Measurements from ENCODE around the gene TMEM203.
"Not testable (repeated sequence)": the region's sequence is repeated elsewhere in the genome, so short reads cannot be mapped to it uniquely, and the experiment has no call there.

The TMEM203 gene

DNA sequence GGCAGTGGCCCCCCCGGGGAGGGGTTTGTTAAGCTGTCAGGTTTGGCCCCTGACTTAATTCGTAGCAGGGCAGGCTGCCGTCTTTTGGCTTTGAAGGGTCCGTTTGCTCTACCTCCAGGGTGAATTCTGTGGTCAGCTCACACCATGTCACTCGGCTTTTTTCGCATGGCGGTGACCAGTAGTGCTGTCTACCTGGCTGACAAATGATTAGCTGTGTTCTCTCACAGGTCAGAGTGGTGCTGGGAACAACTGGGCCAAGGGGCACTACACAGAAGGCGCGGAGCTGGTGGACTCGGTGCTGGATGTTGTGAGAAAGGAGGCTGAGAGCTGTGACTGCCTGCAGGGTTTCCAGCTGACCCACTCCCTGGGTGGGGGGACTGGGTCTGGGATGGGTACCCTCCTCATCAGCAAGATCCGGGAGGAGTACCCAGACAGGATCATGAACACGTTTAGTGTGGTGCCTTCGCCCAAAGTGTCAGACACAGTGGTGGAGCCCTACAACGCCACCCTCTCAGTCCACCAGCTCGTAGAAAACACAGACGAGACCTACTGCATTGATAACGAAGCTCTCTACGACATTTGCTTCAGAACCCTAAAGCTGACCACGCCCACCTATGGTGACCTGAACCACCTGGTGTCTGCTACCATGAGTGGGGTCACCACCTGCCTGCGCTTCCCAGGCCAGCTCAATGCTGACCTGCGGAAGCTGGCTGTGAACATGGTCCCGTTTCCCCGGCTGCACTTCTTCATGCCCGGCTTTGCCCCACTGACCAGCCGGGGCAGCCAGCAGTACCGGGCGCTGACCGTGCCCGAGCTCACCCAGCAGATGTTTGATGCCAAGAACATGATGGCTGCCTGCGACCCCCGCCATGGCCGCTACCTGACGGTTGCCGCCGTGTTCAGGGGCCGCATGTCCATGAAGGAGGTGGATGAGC lies 37.1 kb upstream of the TMEM203 start:
- in situ Hi-C loops (cut with MboI; ENCODE audit: low sequenced_read_pairs): no loop called here

DNA sequence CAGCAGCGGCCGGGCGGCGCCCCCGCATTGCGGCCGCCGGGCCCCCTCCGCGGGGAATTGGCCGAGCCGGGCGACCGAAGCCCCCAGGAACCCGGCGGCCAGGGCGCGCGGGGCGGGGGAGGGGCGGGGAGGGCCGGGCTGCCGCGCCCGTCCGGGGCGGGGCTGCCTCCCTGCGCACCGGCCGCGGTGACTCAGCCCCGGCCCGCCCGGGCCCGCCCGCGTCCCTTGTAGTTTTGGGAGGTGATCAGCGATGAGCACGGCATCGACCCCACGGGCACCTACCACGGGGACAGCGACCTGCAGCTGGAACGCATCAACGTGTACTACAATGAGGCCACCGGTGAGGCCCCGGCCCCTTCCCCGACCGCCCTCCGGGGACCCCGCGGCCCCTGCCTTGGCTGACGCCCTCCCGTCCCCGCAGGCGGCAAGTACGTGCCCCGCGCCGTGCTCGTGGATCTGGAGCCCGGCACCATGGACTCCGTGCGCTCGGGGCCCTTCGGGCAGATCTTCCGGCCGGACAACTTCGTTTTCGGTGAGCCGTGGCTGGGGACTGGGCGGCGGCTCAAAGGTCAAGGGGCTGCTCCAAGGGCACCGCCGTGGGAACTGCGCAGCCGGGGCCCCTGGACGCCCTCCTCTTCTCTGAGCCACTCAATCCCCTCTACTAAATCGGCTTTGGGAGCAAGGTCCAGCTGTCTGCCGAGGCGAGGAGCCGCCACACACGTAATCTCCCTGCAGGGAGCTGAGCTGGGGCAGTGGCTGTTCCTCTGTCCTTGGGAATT lies 36.2 kb upstream of the TMEM203 start:
- in situ Hi-C loops (cut with MboI; ENCODE audit: low sequenced_read_pairs): no loop called here

DNA sequence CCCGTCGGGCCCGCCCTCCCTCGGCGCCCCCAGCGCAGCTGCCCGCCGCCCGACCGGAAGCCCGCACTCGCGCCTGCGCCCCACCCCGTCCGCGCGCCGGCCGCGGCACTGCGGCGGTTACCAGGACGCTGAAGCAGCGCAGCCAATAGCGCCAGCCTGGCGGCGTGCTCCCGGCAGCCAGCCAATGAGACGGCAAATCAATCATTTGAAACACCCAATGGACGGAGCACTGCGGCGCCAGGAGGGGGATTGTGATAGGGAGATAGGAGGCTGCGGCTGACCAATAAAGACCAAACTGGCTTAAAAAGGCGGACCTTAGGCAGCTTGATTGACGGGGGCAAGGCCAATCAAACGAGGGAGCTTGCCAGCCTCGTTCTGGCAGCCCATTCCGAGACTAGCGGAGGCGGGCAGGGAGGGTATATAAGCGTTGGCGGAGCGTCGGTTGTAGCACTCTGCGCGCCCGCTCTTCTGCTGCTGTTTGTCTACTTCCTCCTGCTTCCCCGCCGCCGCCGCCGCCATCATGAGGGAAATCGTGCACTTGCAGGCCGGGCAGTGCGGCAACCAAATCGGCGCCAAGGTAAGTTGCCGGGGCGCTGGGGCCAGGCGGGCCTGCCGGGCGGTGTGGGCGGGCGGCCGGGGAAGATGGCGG lies 35.5 kb upstream of the TMEM203 start, which contains the start of gene TUBB4B:
Gene TUBB4B (plus strand): TSS at position 447 of the 649 bp plus-strand sequence. CDS start 74 bp downstream, at position 521.
- in situ Hi-C loops (cut with MboI; ENCODE audit: low sequenced_read_pairs): no loop called here

DNA sequence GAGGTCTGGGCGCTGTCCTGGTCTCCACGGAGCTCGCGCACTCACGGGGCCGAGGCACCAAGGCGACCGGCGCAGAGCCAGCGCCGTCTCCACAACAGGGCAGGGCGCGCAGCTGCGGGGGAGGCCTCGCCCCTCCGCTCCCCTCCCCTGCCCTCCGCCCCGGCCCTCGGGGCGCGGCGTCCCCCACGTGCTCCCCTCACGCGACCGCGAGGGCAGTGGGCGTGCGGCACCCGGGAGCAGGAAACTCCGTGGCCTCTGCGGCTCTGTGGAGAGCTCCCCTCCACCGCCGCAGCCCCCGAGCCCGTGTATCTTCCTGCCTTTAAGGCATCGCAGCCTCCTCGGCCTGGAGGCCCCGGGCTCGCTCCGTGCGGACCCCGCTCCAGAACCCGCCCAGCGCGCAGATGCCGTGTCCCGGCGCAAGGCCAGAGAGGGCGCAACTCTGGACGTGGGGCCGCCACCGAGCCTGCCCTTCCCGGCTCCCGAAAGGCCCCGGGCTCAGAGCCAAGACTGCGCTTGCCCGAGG lies 34.9 kb upstream of the TMEM203 start:
- in situ Hi-C loops (cut with MboI; ENCODE audit: low sequenced_read_pairs): no loop called here

DNA sequence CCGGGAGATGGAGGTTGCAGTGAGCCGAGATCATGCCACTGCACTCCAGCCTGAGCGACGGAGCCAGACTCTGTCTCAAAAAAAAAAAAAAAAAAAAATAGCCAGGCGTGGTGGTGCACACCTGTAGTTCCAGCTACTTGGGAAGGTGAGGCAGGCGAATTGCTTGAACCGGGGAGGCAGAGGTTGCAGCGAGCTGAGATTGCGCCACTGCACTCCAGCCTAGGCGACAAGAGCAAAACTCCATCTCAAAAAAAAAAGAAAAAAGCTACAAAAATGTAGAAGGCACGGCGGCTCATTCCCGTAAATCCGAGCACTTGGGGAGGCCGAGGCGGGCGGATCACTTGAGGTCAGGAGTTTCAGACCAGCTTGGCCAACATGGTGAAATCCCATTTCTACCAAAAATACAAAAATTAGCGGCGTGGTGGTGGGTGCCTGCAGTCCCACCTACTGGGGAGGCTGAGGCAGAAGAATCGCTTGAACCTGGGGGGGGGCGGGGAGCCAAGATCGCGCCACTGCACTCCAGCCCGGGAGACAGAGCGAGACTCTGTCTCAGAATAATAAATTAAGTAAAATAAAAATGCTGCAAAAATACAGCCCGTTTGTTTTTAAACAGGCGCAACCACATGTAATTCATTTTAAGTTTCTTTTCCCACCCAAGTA lies 34.2 kb upstream of the TMEM203 start:
- in situ Hi-C loops (cut with MboI; ENCODE audit: low sequenced_read_pairs): not testable (repeated sequence)

DNA sequence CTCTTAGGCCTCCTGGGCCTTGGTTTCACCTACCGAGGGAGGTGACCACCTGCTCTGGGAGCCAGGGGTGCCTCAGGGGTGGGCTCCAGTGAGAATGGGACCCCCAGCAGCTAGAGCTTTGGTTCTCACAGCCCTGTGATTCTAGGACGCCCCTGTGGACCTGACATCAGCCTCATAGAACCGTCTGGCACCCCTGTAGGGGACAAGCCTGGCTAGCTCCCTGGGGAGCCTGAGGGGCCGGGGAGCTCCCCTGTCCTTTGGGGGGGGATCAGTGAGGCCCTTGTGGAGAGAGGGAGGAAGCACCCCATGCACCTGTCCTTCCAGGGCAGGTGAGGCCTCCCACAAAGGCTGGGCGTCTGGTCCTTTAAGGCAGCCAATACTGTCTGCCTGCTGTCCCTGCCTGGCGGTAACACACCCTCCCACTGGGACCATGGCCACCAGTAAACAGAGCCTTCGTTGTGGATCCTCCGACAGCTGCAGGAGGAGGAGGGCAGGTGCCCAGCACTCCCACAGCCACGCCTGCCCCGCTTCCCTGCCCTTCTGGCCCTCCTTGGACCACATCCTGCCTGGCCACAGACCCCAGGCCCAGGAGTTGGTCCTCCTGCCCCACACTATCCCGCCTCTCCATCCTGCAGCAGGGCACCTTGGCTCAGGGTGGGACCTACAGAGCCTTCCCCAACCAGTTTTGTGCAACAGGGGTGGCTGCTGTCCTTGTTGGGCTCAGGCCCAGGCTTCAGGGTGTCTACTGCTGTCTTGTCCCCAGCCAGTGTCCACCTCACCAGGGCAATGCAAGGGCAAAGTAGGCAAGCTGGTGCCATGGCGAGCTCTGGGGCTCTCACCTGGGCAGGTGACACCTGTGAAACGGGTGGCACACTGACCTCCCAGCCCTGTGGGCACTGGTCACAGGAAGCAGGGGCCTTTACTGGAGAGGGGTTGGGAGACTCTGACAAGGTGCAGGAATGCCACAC lies 32.6 kb upstream of the TMEM203 start:
- in situ Hi-C loops (cut with MboI; ENCODE audit: low sequenced_read_pairs): no loop called here

DNA sequence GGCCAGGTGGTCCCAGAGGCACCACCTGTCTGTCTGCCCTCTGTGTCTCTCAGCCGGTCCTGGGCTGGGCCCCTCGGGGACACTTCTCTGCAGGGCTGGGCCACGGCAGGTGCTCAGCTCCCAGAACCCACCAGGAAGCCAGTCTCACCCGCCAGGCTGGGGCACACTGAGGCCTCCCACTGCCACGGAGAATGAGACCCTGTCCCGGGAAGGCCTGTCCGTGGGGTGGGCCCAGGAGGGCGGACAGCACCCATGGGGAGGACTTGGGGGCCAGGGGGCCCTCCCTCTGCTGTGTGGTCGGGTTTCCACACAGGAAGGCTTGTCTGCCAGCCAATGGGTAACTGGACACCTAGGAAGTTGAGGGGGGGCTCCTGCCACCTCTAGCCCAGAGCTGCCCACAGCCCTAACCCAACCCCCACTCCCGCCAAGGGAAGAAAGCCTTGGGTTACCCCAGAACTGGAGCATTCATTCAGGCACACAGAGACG lies 31.5 kb upstream of the TMEM203 start:
- in situ Hi-C loops (cut with MboI; ENCODE audit: low sequenced_read_pairs): no loop called here

DNA sequence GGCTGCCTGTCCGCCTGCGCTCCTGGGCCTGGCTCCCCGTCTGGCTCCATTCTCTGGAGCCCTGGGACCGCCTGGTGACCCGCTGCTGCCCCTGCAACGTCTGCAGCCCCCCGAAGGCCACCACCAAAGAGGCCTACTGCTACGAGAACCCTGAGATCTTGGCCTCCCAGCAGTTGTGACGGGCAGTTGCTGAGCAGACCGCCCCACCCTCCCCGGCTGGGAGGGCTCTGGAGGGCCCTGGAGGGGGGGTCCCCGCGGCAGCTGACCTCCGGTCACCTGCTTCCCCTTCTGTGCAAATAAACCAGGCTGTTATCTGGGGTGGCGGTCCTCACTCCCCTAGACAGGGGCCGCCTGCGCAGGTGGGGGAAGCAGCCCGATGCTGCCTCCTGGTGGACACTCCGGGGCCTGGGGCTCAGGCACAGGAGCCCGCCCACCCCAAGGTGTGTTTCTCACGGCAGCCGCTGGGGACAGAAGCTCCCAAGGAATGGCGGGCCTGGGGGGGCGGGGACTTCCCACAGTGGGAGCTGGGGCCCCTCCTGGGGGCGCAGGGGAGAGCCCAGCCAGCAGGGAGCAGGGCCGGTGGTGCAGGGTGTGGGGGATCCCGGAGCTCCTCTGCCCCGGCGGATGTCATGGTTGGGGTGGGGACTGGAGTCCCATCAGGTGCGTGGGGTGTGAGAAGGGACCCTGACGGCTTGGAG lies 30.9 kb upstream of the TMEM203 start:
- in situ Hi-C loops (cut with MboI; ENCODE audit: low sequenced_read_pairs): no loop called here

DNA sequence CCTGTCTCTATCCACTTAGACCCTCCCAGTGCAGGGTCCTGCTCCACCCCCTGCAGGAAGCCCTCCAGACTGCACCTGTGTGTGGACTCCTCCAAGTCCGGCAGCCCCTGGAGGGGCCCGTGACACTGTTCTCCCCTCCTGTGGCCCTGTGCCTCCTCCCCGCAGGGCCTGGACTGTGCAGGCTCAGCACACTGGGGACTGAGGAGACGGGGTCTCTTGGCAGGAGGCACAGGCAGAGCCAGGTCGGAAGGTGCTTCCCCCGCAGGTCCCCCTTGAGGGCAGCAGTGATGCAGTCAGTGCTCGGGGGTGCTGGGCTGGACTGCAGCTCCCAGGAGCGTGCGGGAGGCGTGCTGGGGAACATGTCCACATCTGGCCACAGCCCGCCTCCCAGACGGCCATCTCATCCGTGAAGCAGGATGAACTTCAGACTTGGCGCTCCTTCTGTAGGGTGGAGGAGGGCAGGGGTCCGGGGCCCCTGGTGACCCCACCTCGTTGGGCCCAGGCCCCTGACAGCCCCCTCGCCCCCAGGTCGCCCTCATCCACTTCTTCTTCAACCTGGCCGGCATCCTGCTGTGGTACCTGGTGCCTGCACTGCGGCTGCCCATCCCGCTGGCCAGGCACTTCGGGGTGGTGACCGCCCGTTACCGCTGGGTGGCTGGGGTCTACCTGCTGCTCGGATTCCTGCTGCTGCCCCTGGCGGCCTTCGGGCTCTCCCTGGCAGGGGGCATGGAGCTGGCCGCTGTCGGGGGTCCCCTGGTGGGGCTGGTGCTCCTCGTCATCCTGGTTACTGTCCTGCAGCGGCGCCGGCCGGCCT lies 30.2 kb upstream of the TMEM203 start:
- in situ Hi-C loops (cut with MboI; ENCODE audit: low sequenced_read_pairs): no loop called here

DNA sequence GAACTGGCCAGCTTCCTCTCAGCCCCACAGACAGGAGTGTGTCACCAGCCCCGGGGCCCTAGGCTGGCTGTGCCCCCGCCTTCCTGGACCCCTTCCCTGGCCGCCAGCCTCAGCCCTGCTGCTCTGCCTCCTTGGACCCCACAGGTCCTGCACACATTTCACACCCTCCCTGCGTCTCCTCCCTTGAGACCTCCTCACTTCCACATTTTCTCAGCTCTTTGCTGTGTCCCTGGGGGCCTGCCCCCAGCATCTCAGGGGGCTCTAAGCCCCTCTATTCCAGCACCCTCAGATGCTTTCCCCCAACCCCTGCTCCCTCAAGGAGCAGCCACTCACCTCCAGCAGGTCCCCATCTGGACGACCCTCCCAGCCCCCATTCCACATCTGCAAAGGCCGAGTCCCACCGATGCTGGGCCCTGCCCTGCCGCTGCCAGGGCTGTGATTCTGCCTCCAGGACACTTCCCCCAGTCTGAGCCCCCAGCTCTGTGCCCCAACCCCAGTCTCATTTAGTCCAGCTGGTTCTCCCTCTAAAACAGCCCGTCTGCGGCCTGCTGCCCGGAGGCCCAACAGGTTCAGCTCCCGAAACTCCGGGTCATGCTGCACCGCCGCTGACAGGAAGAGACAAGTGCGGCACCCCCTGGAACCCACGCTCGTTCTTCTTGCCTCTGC lies 29.4 kb upstream of the TMEM203 start:
- in situ Hi-C loops (cut with MboI; ENCODE audit: low sequenced_read_pairs): no loop called here

DNA sequence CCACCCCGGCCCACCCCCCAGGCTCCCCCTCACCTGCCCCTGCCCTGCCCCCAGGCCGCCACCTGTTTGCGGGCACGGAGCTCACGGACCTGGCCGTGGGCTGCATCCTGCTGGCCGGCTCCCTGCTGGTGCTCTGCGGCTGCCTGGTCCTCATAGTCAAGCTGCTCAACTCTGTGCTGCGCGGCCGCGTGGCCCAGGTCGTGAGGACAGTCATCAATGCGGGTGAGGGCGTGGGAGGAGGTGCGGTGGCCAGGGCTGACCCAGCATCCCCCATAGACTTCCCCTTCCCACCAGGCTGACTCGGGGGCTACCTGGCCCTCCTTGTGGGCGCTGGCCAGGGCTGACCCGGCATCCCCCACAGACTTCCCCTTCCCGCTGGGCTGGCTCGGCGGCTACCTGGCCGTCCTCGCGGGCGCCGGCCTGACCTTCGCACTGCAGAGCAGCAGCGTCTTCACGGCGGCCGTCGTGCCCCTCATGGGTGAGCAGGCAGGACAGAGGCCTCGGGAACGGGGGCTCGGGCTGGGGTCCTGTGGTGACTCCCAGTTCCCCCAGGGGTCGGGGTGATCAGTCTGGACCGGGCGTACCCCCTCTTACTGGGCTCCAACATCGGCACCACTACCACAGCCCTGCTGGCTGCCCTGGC lies 28.7 kb upstream of the TMEM203 start:
- in situ Hi-C loops (cut with MboI; ENCODE audit: low sequenced_read_pairs): no loop called here

DNA sequence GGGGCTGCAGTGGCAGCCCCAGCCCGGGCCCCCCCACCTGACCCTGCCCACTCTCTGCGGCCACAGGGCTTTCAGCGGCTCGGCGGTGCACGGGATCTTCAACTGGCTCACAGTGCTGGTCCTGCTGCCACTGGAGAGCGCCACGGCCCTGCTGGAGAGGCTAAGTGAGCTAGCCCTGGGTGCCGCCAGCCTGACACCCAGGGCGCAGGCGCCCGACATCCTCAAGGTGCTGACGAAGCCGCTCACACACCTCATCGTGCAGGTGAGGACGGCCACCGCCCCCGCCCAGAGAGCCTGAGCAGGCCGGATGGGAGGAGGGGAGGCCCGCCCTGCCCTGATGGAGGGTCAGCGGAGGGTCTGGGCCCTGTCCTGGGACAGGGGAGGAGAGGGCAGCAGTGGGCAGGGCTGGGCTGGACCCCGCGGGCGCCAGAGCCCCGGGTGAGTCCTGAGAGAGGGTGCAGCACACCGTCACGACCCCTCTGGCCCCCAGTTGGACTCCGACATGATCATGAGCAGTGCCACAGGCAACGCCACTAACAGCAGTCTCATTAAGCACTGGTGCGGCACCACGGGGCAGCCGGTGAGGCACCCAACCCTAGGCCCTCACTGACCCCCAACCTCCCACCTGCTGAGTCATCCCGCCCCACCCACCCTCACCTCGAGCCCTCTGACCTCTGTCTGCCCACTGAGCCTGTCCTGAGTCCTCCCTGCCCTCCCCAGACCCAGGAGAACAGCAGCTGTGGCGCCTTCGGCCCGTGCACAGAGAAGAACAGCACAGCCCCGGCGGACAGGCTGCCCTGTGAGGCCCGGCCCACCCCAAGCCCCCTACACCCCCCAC lies 27.9 kb upstream of the TMEM203 start:
- in situ Hi-C loops (cut with MboI; ENCODE audit: low sequenced_read_pairs): no loop called here

DNA sequence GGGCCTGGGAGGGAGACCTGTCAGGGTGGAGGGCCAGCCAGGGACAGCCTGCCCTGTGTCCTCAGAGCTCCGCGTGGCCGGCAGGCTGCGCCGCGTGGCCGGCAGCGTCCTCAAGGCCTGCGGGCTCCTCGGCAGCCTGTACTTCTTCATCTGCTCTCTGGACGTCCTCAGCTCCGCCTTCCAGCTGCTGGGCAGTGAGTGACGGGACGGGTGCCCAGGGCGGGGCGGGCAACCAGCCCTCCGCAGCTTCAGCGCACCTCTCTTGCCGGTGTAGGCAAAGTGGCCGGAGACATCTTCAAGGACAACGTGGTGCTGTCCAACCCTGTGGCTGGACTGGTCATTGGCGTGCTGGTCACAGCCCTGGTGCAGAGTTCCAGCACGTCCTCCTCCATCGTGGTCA lies 27.1 kb upstream of the TMEM203 start:
- in situ Hi-C loops (cut with MboI; ENCODE audit: low sequenced_read_pairs): no loop called here

DNA sequence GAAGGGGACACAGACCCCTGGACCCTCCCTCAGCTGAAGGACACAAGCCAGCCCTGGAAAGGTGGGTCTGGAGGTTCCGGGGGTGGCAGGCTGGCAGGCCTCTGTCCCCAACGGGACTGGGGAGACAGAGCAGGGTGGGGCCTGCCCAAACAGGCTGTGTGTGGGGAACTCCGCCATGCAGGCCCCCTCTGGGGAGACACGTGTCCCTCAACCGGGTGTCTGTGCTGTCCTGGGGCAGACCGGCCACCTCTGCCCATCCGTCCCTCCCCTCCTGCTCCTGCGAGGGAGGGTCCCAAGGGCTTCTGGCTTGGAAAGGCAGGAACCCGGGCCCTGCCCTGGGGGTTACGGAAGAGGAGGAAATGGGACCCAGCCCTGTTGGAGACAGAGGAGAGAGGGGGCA lies 26.7 kb upstream of the TMEM203 start:
- in situ Hi-C loops (cut with MboI; ENCODE audit: low sequenced_read_pairs): no loop called here

DNA sequence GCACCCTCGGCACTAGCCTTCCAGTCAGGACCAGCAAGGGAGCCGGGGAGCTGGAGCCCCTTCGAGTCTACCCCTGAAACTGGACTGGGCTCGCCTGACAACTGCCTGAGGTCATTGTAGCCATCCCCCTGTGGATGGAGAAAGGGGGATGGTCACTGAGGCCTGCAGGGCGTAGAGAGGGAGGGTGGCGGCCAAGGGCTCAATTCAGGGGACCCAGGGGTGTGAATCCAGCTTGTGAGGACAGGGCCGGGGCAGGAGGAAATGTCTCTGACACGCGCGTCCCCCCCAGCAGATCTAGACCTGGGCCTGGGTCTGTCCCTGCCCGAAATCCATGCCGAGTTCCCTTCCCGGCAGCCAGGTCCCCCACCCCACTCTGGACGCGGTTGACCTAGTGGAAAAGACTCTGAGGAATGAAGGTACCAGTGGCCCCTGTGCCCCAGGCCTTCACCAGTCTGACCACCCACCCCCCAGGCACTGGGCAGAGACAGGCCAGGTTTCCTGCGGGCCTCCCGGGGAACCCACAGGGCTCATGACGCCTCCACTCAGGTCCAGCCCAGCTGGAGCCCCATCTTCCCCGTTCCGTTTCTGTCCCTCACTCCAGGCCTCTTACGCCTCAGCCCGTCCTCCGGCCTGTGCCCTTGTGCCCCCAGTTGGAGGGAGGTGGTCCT lies 26.1 kb upstream of the TMEM203 start:
- in situ Hi-C loops (cut with MboI; ENCODE audit: low sequenced_read_pairs): no loop called here

Measured in HL-60/S4 treated with phorbol 12-myristate 13-acetate at 8.2 ng/mL for 4 days and 3 days (cell line).